WTC11 (cell line): ENCODE data around the gene CMTM4. TPM values are rescaled to one million over a fixed set of nuclear protein-coding genes. Genes with fewer than 3 reads are reported as not detected.

Experiments used
- ATAC-seq: fragments of 200-7000 bp; cut with Tn5 transposase; 2 replicates; pipeline ENCODE4 v1.10.0; 2021; ENCODE audit warnings: mild to moderate bottlenecking, moderate library complexity
- CTCF ChIA-PET: fragments of 300-600 bp; sonication (Branson Sonifier 250); formaldehyde crosslinking; loops from one replicate; lab custom pipeline; 2021; ENCODE audit warnings: antibody characterized with exemption; lab: Charles Lee
- POLR2A ChIA-PET: fragments of 350-600 bp; sonication (Branson Sonifier 250); formaldehyde crosslinking; loops from one replicate; lab custom pipeline; 2021; ENCODE audit warnings: antibody characterized with exemption; lab: Charles Lee
- DNase-seq: peaks from one replicate; pipeline ENCODE4 v3.0.0; 2021; ENCODE audit warnings: low spot score
- H3K27ac Mint-ChIP-seq: 2 replicates; pipeline ENCODE4 v1.8.0; 2021; ENCODE audit warnings: mixed read lengths
- H3K27me3 Mint-ChIP-seq: 2 replicates; pipeline ENCODE4 v1.8.0; 2021; ENCODE audit warnings: low read depth, mild to moderate bottlenecking, moderate library complexity, mixed read lengths
- H3K36me3 Mint-ChIP-seq: 2 replicates; pipeline ENCODE4 v1.8.0; 2021; ENCODE audit warnings: mixed read lengths
- H3K4me1 Mint-ChIP-seq: 2 replicates; pipeline ENCODE4 v1.8.0; 2022; ENCODE audit warnings: mixed read lengths
- H3K4me3 Mint-ChIP-seq: 2 replicates; pipeline ENCODE4 v1.8.0; 2021; ENCODE audit warnings: mild to moderate bottlenecking, moderate library complexity, mixed read lengths
- H3K9me3 Mint-ChIP-seq: 2 replicates; pipeline ENCODE4 v1.8.0; 2021; ENCODE audit warnings: mixed read lengths
- FOXJ3 ChIP-seq: sonication (generic); formaldehyde crosslinking; IDR thresholded peaks from 2 replicates; pipeline ENCODE4 v1.9.0; 2021; ENCODE audit warnings: missing genetic modification reagents, mild to moderate bottlenecking, borderline replicate concordance
- GABPB1 ChIP-seq: sonication (generic); formaldehyde crosslinking; IDR thresholded peaks from 2 replicates; pipeline ENCODE4 v1.8.1; 2023; ENCODE audit warnings: mild to moderate bottlenecking, missing genetic modification reagents
- JUN ChIP-seq: sonication (generic); formaldehyde crosslinking; IDR thresholded peaks from 2 replicates; pipeline ENCODE4 v1.8.0; 2023; ENCODE audit warnings: mild to moderate bottlenecking, missing genetic modification reagents
- KAT7 ChIP-seq: sonication (generic); formaldehyde crosslinking; IDR thresholded peaks from 2 replicates; pipeline ENCODE4 v1.8.1; 2023; ENCODE audit warnings: missing genetic modification reagents, mild to moderate bottlenecking, borderline replicate concordance
- NFATC4 ChIP-seq: fragments of 250-450 bp; sonication (Bioruptor Pico); IDR thresholded peaks from 2 replicates; pipeline ENCODE4 v1.9.0; 2021; ENCODE audit warnings: mild to moderate bottlenecking
- NFE2L1 ChIP-seq: sonication (generic); formaldehyde crosslinking; IDR thresholded peaks from 2 replicates; pipeline ENCODE4 v1.8.1; 2023; ENCODE audit warnings: missing genetic modification reagents
- RORB ChIP-seq: fragments of 250-450 bp; sonication (Bioruptor Pico); IDR thresholded peaks from 2 replicates; pipeline ENCODE4 v1.9.0; 2021; ENCODE audit warnings: mild to moderate bottlenecking
- ZNF263 ChIP-seq: sonication (generic); formaldehyde crosslinking; IDR thresholded peaks from 2 replicates; pipeline ENCODE4 v1.8.1; 2022; ENCODE audit warnings: low read depth, mild to moderate bottlenecking, moderate library complexity, missing genetic modification reagents
- total RNA-seq: library from RNA; stranded (reverse); gene quantifications from 3 replicates; pipeline ENCODE4 v1.2.3, GENCODE V29; 2021
- TF ChIP-seq, protein P1 (sequence below): fragments of 200-600 bp; IDR thresholded peaks from 2 replicates; pipeline ENCODE4 v1.8.0; 2022; ENCODE audit warnings: antibody characterized with exemption
- TF ChIP-seq, protein P2 (sequence below): sonication (generic); formaldehyde crosslinking; IDR thresholded peaks from 2 replicates; pipeline ENCODE4 v1.8.0; 2023; ENCODE audit warnings: missing genetic modification reagents
- TF ChIP-seq, protein P3 (sequence below): sonication (generic); formaldehyde crosslinking; IDR thresholded peaks from 2 replicates; pipeline ENCODE4 v1.8.0; 2022; ENCODE audit warnings: mild to moderate bottlenecking, missing genetic modification reagents
- TF ChIP-seq, protein P4 (sequence below): sonication (generic); formaldehyde crosslinking; IDR thresholded peaks from 2 replicates; pipeline ENCODE4 v1.8.0; 2022; ENCODE audit warnings: missing genetic modification reagents
- TF ChIP-seq, protein P5 (sequence below): fragments of 250-450 bp; sonication (Bioruptor Pico); IDR thresholded peaks from 2 replicates; pipeline ENCODE4 v1.9.0; 2021; ENCODE audit warnings: mild to moderate bottlenecking
- TF ChIP-seq, protein P6 (sequence below): fragments of 250-450 bp; sonication (Bioruptor Pico); IDR thresholded peaks from 2 replicates; pipeline ENCODE4 v1.9.0; 2021; ENCODE audit warnings: mild to moderate bottlenecking, borderline replicate concordance

The CMTM4 gene
- total RNA-seq, 1 experiment from 2014 or later: 56.2 TPM

DNA sequence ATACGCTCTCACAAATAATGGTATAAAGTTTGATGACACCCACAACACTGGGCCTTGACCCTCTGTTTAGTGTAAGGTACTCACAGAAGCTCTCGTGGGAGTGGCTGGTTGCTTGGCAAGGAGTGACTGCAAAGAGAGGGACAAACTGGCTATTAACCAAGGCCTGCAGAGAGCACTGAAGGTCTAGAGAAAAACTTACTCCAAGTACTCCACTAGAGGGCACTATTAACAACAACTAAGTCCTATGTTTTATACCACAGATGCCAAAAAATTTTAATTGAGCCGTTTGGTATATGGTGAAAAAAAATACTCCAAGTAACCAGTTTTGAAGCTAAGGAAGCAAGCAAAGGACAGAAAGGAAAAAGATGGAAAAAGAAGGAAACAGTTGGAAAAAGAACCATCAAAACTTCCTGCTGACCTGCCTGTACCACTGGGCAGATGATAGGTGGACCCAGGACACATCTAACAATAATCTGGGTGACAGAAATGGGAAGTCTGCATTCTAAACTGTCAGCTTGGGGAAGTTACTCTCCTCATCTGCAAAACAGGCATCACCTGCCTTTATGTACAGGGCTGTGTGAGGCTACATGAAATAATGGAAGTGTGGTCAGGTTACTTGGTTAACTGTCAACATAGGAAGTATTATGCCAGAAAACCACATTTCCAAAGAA, 31.7 kb upstream of the CMTM4 start:
- CTCF ChIA-PET: interaction anchor here (0.6 to 3.5 kb wide), 9 partner anchors 9 to 321 kb away, joined by 3 to 30 read pairs (median 4); no protein-coding TSS in a partner anchor
- peak overlapping the region; percentile 97 for H3K27ac Mint-ChIP-seq
- peaks cover 36% of the 10 kb centered on the region for H3K4me1 Mint-ChIP-seq
- H3K4me3 Mint-ChIP-seq: no peak overlapping the region
- no peaks in the 10 kb centered on the region for H3K27me3 Mint-ChIP-seq
- no peak for DNase-seq
- H3K36me3 Mint-ChIP-seq: peaks cover 82% of the 10 kb centered on the region
- H3K9me3 Mint-ChIP-seq: no peaks in the 10 kb centered on the region
- POLR2A ChIA-PET: no interaction called here
- peak; percentile 58 for ATAC-seq
- TF ChIP-seq NFE2L1 (CRISPR knock-in tag) (no peak), JUN (no peak)
- TF ChIP-seq, protein P1, sequence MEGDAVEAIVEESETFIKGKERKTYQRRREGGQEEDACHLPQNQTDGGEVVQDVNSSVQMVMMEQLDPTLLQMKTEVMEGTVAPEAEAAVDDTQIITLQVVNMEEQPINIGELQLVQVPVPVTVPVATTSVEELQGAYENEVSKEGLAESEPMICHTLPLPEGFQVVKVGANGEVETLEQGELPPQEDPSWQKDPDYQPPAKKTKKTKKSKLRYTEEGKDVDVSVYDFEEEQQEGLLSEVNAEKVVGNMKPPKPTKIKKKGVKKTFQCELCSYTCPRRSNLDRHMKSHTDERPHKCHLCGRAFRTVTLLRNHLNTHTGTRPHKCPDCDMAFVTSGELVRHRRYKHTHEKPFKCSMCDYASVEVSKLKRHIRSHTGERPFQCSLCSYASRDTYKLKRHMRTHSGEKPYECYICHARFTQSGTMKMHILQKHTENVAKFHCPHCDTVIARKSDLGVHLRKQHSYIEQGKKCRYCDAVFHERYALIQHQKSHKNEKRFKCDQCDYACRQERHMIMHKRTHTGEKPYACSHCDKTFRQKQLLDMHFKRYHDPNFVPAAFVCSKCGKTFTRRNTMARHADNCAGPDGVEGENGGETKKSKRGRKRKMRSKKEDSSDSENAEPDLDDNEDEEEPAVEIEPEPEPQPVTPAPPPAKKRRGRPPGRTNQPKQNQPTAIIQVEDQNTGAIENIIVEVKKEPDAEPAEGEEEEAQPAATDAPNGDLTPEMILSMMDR: peak; percentile 19; the same call in 1 of the 2 replicates

DNA sequence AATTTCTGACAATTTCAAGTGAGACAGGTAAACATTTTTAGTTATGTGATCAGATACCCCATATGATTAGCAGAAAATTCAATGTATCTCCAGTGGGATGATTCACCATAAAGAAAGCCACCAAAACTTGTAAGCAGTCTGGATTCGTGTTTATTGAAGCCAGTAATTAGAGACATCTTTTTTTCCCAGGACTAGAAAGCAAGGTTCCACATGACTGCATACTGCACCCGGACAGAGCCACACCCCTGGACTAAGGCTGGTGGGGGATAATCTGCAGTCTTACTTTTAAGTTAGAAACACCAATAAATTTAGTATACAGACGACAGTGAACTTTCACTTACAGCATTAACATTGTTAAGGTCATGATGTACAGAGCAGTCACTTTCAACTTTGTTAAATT, 24.2 kb upstream of the CMTM4 start:
- TF ChIP-seq GABPB1 (CRISPR knock-in tag) (no peak), KAT7 (CRISPR knock-in tag) (no peak), NFATC4 (CRISPR knock-in tag) (no peak), ZNF263 (CRISPR knock-in tag) (no peak), FOXJ3 (CRISPR knock-in tag) (no peak), RORB (CRISPR knock-in tag) (no peak)
- TF ChIP-seq, protein P2, sequence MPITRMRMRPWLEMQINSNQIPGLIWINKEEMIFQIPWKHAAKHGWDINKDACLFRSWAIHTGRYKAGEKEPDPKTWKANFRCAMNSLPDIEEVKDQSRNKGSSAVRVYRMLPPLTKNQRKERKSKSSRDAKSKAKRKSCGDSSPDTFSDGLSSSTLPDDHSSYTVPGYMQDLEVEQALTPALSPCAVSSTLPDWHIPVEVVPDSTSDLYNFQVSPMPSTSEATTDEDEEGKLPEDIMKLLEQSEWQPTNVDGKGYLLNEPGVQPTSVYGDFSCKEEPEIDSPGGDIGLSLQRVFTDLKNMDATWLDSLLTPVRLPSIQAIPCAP (CRISPR knock-in tag): no peak
- TF ChIP-seq, protein P3, sequence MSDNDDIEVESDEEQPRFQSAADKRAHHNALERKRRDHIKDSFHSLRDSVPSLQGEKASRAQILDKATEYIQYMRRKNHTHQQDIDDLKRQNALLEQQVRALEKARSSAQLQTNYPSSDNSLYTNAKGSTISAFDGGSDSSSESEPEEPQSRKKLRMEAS: no peak
- TF ChIP-seq, protein P4, sequence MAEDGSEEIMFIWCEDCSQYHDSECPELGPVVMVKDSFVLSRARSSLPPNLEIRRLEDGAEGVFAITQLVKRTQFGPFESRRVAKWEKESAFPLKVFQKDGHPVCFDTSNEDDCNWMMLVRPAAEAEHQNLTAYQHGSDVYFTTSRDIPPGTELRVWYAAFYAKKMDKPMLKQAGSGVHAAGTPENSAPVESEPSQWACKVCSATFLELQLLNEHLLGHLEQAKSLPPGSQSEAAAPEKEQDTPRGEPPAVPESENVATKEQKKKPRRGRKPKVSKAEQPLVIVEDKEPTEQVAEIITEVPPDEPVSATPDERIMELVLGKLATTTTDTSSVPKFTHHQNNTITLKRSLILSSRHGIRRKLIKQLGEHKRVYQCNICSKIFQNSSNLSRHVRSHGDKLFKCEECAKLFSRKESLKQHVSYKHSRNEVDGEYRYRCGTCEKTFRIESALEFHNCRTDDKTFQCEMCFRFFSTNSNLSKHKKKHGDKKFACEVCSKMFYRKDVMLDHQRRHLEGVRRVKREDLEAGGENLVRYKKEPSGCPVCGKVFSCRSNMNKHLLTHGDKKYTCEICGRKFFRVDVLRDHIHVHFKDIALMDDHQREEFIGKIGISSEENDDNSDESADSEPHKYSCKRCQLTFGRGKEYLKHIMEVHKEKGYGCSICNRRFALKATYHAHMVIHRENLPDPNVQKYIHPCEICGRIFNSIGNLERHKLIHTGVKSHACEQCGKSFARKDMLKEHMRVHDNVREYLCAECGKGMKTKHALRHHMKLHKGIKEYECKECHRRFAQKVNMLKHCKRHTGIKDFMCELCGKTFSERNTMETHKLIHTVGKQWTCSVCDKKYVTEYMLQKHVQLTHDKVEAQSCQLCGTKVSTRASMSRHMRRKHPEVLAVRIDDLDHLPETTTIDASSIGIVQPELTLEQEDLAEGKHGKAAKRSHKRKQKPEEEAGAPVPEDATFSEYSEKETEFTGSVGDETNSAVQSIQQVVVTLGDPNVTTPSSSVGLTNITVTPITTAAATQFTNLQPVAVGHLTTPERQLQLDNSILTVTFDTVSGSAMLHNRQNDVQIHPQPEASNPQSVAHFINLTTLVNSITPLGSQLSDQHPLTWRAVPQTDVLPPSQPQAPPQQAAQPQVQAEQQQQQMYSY (CRISPR knock-in tag): no peak
- TF ChIP-seq, protein P5, sequence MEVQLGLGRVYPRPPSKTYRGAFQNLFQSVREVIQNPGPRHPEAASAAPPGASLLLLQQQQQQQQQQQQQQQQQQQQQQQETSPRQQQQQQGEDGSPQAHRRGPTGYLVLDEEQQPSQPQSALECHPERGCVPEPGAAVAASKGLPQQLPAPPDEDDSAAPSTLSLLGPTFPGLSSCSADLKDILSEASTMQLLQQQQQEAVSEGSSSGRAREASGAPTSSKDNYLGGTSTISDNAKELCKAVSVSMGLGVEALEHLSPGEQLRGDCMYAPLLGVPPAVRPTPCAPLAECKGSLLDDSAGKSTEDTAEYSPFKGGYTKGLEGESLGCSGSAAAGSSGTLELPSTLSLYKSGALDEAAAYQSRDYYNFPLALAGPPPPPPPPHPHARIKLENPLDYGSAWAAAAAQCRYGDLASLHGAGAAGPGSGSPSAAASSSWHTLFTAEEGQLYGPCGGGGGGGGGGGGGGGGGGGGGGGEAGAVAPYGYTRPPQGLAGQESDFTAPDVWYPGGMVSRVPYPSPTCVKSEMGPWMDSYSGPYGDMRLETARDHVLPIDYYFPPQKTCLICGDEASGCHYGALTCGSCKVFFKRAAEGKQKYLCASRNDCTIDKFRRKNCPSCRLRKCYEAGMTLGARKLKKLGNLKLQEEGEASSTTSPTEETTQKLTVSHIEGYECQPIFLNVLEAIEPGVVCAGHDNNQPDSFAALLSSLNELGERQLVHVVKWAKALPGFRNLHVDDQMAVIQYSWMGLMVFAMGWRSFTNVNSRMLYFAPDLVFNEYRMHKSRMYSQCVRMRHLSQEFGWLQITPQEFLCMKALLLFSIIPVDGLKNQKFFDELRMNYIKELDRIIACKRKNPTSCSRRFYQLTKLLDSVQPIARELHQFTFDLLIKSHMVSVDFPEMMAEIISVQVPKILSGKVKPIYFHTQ (CRISPR knock-in tag): no peak
- TF ChIP-seq, protein P6, sequence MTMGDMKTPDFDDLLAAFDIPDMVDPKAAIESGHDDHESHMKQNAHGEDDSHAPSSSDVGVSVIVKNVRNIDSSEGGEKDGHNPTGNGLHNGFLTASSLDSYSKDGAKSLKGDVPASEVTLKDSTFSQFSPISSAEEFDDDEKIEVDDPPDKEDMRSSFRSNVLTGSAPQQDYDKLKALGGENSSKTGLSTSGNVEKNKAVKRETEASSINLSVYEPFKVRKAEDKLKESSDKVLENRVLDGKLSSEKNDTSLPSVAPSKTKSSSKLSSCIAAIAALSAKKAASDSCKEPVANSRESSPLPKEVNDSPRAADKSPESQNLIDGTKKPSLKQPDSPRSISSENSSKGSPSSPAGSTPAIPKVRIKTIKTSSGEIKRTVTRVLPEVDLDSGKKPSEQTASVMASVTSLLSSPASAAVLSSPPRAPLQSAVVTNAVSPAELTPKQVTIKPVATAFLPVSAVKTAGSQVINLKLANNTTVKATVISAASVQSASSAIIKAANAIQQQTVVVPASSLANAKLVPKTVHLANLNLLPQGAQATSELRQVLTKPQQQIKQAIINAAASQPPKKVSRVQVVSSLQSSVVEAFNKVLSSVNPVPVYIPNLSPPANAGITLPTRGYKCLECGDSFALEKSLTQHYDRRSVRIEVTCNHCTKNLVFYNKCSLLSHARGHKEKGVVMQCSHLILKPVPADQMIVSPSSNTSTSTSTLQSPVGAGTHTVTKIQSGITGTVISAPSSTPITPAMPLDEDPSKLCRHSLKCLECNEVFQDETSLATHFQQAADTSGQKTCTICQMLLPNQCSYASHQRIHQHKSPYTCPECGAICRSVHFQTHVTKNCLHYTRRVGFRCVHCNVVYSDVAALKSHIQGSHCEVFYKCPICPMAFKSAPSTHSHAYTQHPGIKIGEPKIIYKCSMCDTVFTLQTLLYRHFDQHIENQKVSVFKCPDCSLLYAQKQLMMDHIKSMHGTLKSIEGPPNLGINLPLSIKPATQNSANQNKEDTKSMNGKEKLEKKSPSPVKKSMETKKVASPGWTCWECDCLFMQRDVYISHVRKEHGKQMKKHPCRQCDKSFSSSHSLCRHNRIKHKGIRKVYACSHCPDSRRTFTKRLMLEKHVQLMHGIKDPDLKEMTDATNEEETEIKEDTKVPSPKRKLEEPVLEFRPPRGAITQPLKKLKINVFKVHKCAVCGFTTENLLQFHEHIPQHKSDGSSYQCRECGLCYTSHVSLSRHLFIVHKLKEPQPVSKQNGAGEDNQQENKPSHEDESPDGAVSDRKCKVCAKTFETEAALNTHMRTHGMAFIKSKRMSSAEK: no peak
- DNase-seq (no peak), ATAC-seq (no peak)
- ChIA-PET POLR2A (no interaction called here), CTCF (no interaction called here)
- Mint-ChIP-seq H3K27ac (0 out of 2 replicates have a peak overlapping the region, but pooled peaks have one; percentile 60), H3K27me3 (no peaks in the 10 kb centered on the region), H3K4me1 (no peaks in the 10 kb centered on the region), H3K4me3 (no peak overlapping the region), H3K36me3 (peaks cover 48% of the 10 kb centered on the region), H3K9me3 (no peaks in the 10 kb centered on the region)
